Hepatocyte (in vitro differentiated cells): ENCODE results near the gene CD86. TPM values are rescaled to one million over a fixed set of nuclear protein-coding genes. Genes with fewer than 3 reads are reported as not detected.

ENCODE experiments used
- DNase-seq: peaks from one replicate; pipeline ENCODE4 v3.0.0-alpha.2; 2016; ENCODE audit warnings: low spot score
- H2AFZ ChIP-seq: fragments of 200-600 bp; sonication (generic); 2 replicates; pipeline ENCODE4 v1.6.0; 2016; ENCODE audit warnings: antibody characterized with exemption, mild to moderate bottlenecking
- H3K27ac ChIP-seq: fragments of 200-600 bp; sonication (generic); 2 replicates; pipeline ENCODE4 v1.5.1; 2016; ENCODE audit warnings: mild to moderate bottlenecking
- H3K27me3 ChIP-seq: fragments of 200-600 bp; sonication (generic); 2 replicates; pipeline ENCODE4 v1.6.1; 2016
- H3K36me3 ChIP-seq: fragments of 200-600 bp; sonication (generic); replicated peaks from 2 replicates; pipeline ENCODE4 v1.5.1; 2016; ENCODE audit warnings: low read depth; ENCODE audit not compliant: insufficient read depth
- H3K4me1 ChIP-seq: fragments of 200-600 bp; sonication (generic); 2 replicates; pipeline ENCODE4 v1.5.1; 2016; ENCODE audit warnings: mild to moderate bottlenecking, moderate library complexity; ENCODE audit not compliant: insufficient read depth
- H3K4me2 ChIP-seq: fragments of 200-600 bp; sonication (generic); 2 replicates; pipeline ENCODE4 v1.6.0; 2016
- H3K4me3 ChIP-seq: fragments of 200-600 bp; sonication (generic); 2 replicates; pipeline ENCODE4 v1.5.1; 2016; ENCODE audit warnings: mild to moderate bottlenecking
- H3K79me2 ChIP-seq: fragments of 200-600 bp; sonication (generic); 2 replicates; pipeline ENCODE4 v1.6.0; 2017; ENCODE audit warnings: mild to moderate bottlenecking
- H3K9me2 ChIP-seq: fragments of 200-600 bp; sonication (generic); replicated peaks from 2 replicates; pipeline ENCODE4 v1.6.0; 2017; ENCODE audit warnings: mild to moderate bottlenecking; ENCODE audit not compliant: insufficient read depth
- H3K9me3 ChIP-seq: fragments of 200-600 bp; sonication (generic); 2 replicates; pipeline ENCODE4 v1.5.1; 2016; ENCODE audit warnings: low read depth, mild to moderate bottlenecking
- H4K20me1 ChIP-seq: fragments of 200-600 bp; sonication (generic); 2 replicates; pipeline ENCODE4 v1.6.0; 2016; ENCODE audit warnings: mild to moderate bottlenecking; ENCODE audit not compliant: insufficient read depth, poor library complexity, severe bottlenecking
- EZH2 ChIP-seq: fragments of 200-600 bp; sonication (generic); IDR thresholded peaks from 2 replicates; pipeline ENCODE4 v1.6.1; 2016; ENCODE audit warnings: antibody characterized with exemption, mild to moderate bottlenecking, borderline replicate concordance
- EZH2phosphoT487 ChIP-seq: fragments of 200-600 bp; sonication (generic); IDR thresholded peaks from one replicate; pipeline ENCODE4 v1.6.1; 2018; ENCODE audit warnings: antibody characterized with exemption, mild to moderate bottlenecking, low read depth, moderate library complexity; ENCODE audit not compliant: unreplicated experiment, severe bottlenecking
- WGBS: methylation state at CpG from one replicate; pipeline ENCODE4 v1.1.6; 2016; ENCODE audit warnings: low lambda C conversion rate; ENCODE audit errors: missing lambda C conversion rate; 5-methylcytosine and 5-hydroxymethylcytosine counted together
- polyA plus RNA-seq: library from polyadenylated mRNA; unstranded; fragments of >200 nt; fragmentation: Nextera tagmentation; extraction: Ambion mirVana; gene quantifications from 2 replicates; pipeline ENCODE4 v1.2.1, GENCODE V29; 2016
- total RNA-seq: library from RNA; depleted of rRNA; stranded (reverse); fragments of >200 nt; gene quantifications from 2 replicates; pipeline ENCODE4 v1.2.3, GENCODE V29; 2014
- TF ChIP-seq, protein P1 (sequence below): fragments of 200-600 bp; sonication (generic); IDR thresholded peaks from 2 replicates; pipeline ENCODE4 v1.5.1; 2016; ENCODE audit warnings: antibody characterized with exemption, mild to moderate bottlenecking; ENCODE audit not compliant: poor library complexity

The CD86 gene
- total and polyA plus RNA-seq, 2 experiments from 2014 or later, result 0.13 TPM; not detected in 1

DNA sequence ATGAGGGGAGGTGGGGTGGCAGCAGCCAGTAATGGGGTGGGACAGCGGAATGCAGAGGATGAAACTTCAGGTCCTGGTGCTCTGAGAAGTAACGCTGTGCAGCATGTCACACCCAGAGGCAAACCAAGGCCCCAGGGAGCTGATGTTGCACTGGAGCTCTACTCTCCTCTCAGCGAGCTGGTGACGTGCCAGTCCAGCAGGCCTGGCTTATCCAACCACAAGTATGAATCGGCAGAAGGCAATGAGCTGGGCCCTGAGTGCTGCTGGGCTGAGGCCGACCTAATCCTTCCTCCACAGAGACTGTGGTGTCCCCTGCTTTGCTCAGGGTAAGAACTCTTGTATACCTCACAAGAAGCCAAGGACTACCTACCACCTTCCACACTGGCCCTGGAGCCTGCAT is 30.5 kb downstream of the CD86 start:
- no peak overlapping the region for H2AFZ ChIP-seq
- H3K27ac ChIP-seq, result no peak overlapping the region
- WGBS, result 93% methylated on average over 6 of the region's 6 CpGs
- no peaks in the 10 kb centered on the region for H3K36me3 ChIP-seq
- H3K4me1 ChIP-seq, result no peaks in the 10 kb centered on the region
- no peaks in the 10 kb centered on the region for H3K79me2 ChIP-seq
- no peaks in the 10 kb centered on the region for H3K27me3 ChIP-seq
- DNase-seq, result no peak
- no peaks in the 10 kb centered on the region for H3K9me3 ChIP-seq
- H3K4me3 ChIP-seq, result no peak overlapping the region
- H3K9me2 ChIP-seq, result no peaks in the 10 kb centered on the region
- no peaks in the 10 kb centered on the region for H4K20me1 ChIP-seq
- no peak overlapping the region for H3K4me2 ChIP-seq
- TF ChIP-seq EZH2, result no peak
- no peak for TF ChIP-seq EZH2phosphoT487
- TF ChIP-seq, protein P1, sequence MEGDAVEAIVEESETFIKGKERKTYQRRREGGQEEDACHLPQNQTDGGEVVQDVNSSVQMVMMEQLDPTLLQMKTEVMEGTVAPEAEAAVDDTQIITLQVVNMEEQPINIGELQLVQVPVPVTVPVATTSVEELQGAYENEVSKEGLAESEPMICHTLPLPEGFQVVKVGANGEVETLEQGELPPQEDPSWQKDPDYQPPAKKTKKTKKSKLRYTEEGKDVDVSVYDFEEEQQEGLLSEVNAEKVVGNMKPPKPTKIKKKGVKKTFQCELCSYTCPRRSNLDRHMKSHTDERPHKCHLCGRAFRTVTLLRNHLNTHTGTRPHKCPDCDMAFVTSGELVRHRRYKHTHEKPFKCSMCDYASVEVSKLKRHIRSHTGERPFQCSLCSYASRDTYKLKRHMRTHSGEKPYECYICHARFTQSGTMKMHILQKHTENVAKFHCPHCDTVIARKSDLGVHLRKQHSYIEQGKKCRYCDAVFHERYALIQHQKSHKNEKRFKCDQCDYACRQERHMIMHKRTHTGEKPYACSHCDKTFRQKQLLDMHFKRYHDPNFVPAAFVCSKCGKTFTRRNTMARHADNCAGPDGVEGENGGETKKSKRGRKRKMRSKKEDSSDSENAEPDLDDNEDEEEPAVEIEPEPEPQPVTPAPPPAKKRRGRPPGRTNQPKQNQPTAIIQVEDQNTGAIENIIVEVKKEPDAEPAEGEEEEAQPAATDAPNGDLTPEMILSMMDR, result no peak

DNA sequence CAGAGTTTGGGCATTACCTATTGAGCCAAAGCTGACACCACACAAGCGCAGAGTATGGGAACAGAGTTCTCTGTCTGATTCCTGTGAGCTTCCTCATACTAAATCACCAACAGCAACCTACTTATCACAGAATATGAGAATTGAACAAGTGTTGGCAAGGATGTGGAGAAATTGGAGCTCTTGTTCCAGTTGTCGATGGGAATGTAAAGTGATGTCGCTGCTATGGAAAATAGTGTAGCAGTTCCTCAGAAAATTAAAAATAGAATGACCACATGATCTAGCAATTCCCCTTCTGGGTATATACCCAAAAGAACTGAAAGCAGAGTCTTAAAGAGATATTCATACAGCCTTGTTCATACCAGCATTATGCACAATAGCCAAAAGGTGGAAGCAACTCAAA is 33.4 kb downstream of the CD86 start:
- H3K9me3 ChIP-seq, result no peaks in the 10 kb centered on the region
- H3K4me1 ChIP-seq, result no peaks in the 10 kb centered on the region
- no peaks in the 10 kb centered on the region for H3K9me2 ChIP-seq
- H3K36me3 ChIP-seq, result no peaks in the 10 kb centered on the region
- H3K4me3 ChIP-seq, result no peak overlapping the region
- no peak overlapping the region for H2AFZ ChIP-seq
- H4K20me1 ChIP-seq, result no peaks in the 10 kb centered on the region
- H3K79me2 ChIP-seq, result no peaks in the 10 kb centered on the region
- WGBS, result 97% methylated on average over 3 of the region's 3 CpGs
- no peaks in the 10 kb centered on the region for H3K27me3 ChIP-seq
- no peak overlapping the region for H3K27ac ChIP-seq
- H3K4me2 ChIP-seq, result no peak overlapping the region
- TF ChIP-seq, protein P1, result no peak
- TF ChIP-seq EZH2 (no peak), EZH2phosphoT487 (no peak)
- DNase-seq, result no peak

DNA sequence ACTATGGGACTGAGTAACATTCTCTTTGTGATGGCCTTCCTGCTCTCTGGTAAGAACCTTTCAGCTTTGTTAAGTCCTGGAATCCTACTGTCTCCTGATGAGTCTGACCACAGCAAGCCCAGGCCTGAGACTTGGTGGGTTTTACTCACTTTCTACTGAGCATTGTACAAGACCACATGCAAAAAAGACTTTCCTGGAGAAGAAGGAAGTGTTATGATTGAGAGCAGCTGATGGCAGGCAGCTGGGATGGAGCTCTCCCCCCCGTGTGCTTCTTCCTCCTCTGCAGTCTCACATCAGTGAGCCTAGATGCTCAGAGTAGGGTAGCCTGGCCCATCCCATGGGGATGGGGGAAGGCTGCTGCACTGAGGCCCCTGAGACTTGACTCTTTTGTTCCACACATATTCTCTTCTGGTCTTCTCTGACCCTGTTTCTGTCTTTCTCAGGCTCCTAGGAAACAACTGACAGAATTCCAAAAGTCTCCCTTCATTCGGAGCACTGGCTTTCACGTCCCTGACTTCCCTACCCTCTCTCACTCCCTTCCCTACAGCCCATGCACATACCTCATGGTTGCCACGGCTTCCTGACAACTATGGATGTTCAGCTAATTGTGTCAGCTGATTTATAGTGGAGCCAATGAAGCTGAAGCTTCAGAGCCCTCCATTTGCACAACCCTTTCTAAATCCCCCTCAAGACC is 36.6 kb downstream of the CD86 start:
- DNase-seq, result no peak
- 80% methylated on average over 4 of the region's 4 CpGs for WGBS
- no peak overlapping the region for H2AFZ ChIP-seq
- TF ChIP-seq, protein P1, result no peak
- TF ChIP-seq EZH2, result no peak
- no peak for TF ChIP-seq EZH2phosphoT487
- no peaks in the 10 kb centered on the region for H3K27me3 ChIP-seq
- no peak overlapping the region for H3K4me3 ChIP-seq
- no peaks in the 10 kb centered on the region for H3K36me3 ChIP-seq
- no peaks in the 10 kb centered on the region for H3K9me2 ChIP-seq
- H4K20me1 ChIP-seq, result no peaks in the 10 kb centered on the region
- no peaks in the 10 kb centered on the region for H3K9me3 ChIP-seq
- H3K4me1 ChIP-seq, result no peaks in the 10 kb centered on the region
- H3K79me2 ChIP-seq, result no peaks in the 10 kb centered on the region
- H3K27ac ChIP-seq, result no peak overlapping the region
- no peak overlapping the region for H3K4me2 ChIP-seq
